GM12878 (cell line): ENCODE results near the gene EIF2B4. TPM values are rescaled to one million over a fixed set of nuclear protein-coding genes. Genes with fewer than 3 reads are reported as not detected.
A peak's percentile ranks its signal among the peaks of the same experiment; 100 is the strongest.

Experiments
- ATAC-seq: fragments of 200-7000 bp; cut with Tn5 transposase; 3 replicates; pipeline ENCODE4 v1.9.1; 2020; ENCODE audit warnings: mild to moderate bottlenecking, moderate library complexity
- BruUV-seq: library from RNA; stranded (reverse); fragments of 400-500 nt; replicated peaks from 2 replicates; lab custom pipeline; 2021; lab: Mats Ljungman, UMichigan
- CTCF ChIA-PET: fragments of 300-600 bp; sonication (Branson Sonifier 250); formaldehyde crosslinking; extraction: SDS; loops from one replicate; lab custom pipeline; 2021; ENCODE audit warnings: inconsistent platforms; lab: Yijun Ruan, JAX
- POLR2A ChIA-PET: fragments of 350-600 bp; formaldehyde crosslinking; extraction: SDS; loops from one replicate; lab custom pipeline; 2021; ENCODE audit warnings: inconsistent platforms; lab: Charles Lee
- RAD21 ChIA-PET: fragments of 300-600 bp; sonication (Branson Sonifier 250); formaldehyde crosslinking; loops from one replicate; lab custom pipeline; 2023; ENCODE audit warnings: antibody characterized with exemption; ENCODE audit not compliant: unreplicated experiment; lab: Charles Lee
- SMC1A ChIA-PET: fragments of 300-600 bp; sonication (Branson Sonifier 250); formaldehyde crosslinking; loops from one replicate; lab custom pipeline; 2023; ENCODE audit not compliant: unreplicated experiment, uncharacterized antibody; lab: Charles Lee
- DNase-seq: peaks from one replicate; pipeline ENCODE4 v3.0.0-alpha.2; 2011; ENCODE audit warnings: low read depth, low spot score
- FAIRE-seq: peaks from 3 replicates; lab custom pipeline; 2011; peaks lifted over from hg19 to GRCh38; lab: Jason Lieb, UNC
- H2AFZ ChIP-seq: 2 replicates; pipeline ENCODE4 v1.6.0; 2011; ENCODE audit warnings: low read depth, low read length, control low read depth; ENCODE audit not compliant: control insufficient read depth
- H3K27ac ChIP-seq: 2 replicates; pipeline ENCODE4 v1.5.1; 2011; ENCODE audit warnings: control low read depth; ENCODE audit not compliant: control insufficient read depth, insufficient read depth
- H3K27me3 ChIP-seq, 2 experiments: replicated peaks in 1 of 2; 2 replicates each; pipeline versions ENCODE4 v1.6.0 to v1.6.1; 2011; ENCODE audit warnings: low read length in 1 of 2; ENCODE audit not compliant: control insufficient read depth in 2 of 2, insufficient read depth in 2 of 2
- H3K36me3 ChIP-seq, 2 experiments: 2 replicates each; pipeline ENCODE4 v1.5.1; 2011; ENCODE audit warnings: low read length in 1 of 2; ENCODE audit not compliant: control insufficient read depth in 2 of 2, insufficient read depth in 2 of 2
- H3K4me1 ChIP-seq: 2 replicates; pipeline ENCODE4 v1.6.1; 2011; ENCODE audit warnings: mild to moderate bottlenecking, low read length, moderate library complexity, mixed read lengths; ENCODE audit not compliant: control insufficient read depth, insufficient read depth
- H3K4me2 ChIP-seq: 2 replicates; pipeline ENCODE4 v1.6.0; 2011; ENCODE audit warnings: control low read depth; ENCODE audit not compliant: control insufficient read depth, insufficient read depth
- H3K4me3 ChIP-seq: fragments of 200-600 bp; sonication (generic); 2 replicates; pipeline ENCODE4 v1.5.1; 2016
- H3K79me2 ChIP-seq: 2 replicates; pipeline ENCODE4 v1.6.0; 2011; ENCODE audit warnings: low read length; ENCODE audit not compliant: control insufficient read depth, insufficient read depth
- H3K9ac ChIP-seq: 2 replicates; pipeline ENCODE4 v1.8.0; 2011; ENCODE audit warnings: low read length, control low read depth, mixed read lengths; ENCODE audit not compliant: control insufficient read depth, insufficient read depth
- H3K9me3 ChIP-seq: replicated peaks from 3 replicates; pipeline ENCODE4 v1.5.1; 2011; ENCODE audit warnings: mild to moderate bottlenecking, low read length; ENCODE audit not compliant: control insufficient read depth, insufficient read depth
- H4K20me1 ChIP-seq: 2 replicates; pipeline ENCODE4 v1.6.0; 2011; ENCODE audit not compliant: control insufficient read depth, insufficient read depth
- GABPA ChIP-seq: IDR thresholded peaks from 2 replicates; pipeline ENCODE4 v1.6.1; 2014; ENCODE audit warnings: antibody characterized with exemption, low read depth, mild to moderate bottlenecking, inconsistent platforms
- POLR2A ChIP-seq: IDR thresholded peaks from 2 replicates; pipeline ENCODE4 v1.6.1; 2011; ENCODE audit warnings: low read depth, mild to moderate bottlenecking, low read length
- WGBS: methylation state at CpG from one replicate; pipeline ENCODE4 v1.1.6; 2016; ENCODE audit warnings: low lambda C conversion rate; ENCODE audit not compliant: insufficient replicate concordance, insufficient coverage; ENCODE audit errors: missing lambda C conversion rate; 5-methylcytosine and 5-hydroxymethylcytosine counted together
- in situ Hi-C: fragments of 300-500 bp; cut with MboI; formaldehyde crosslinking; loops from 9 replicates; pipeline ENCODE4 v1.14.3; 2018; ENCODE audit warnings: mixed read lengths
- intact Hi-C: fragments of 100-400 bp; cut with micrococcal nuclease; formaldehyde crosslinking; loops from one replicate; pipeline ENCODE4 v1.14.2; 2022; ENCODE audit not compliant: unreplicated experiment
- polyA plus RNA-seq, 11 experiments: library from polyadenylated mRNA; depleted of rRNA in 4 of 11; unstranded in 6 of 11; stranded (reverse) in 5 of 11; fragments of >200 nt; fragmentation: Nextera tagmentation in 4 of 11; fragmentation: Illumina TruSeq in 1 of 11; extraction: Ambion mirVana in 4 of 11; extraction: Trizol in 1 of 11; gene quantifications; 1 replicate in 1 of 11; 2 replicates in 10 of 11; pipeline versions ENCODE4 v1.2.1 to v1.2.3, GENCODE V29; 2011 to 2016; ENCODE audit warnings: inconsistent platforms in 2 of 11, missing spikeins in 2 of 11, low read depth in 1 of 11
- total RNA-seq, 4 experiments: library from RNA; depleted of rRNA in 3 of 4; stranded (reverse); fragments of >200 nt in 3 of 4; fragmentation: Illumina TruSeq in 1 of 4; extraction: Trizol in 1 of 4; gene quantifications; 2 replicates each; pipeline versions ENCODE4 v1.2.1 to v1.2.3, GENCODE V29; 2013 to 2021

EIF2B4 gene
- total and polyA plus RNA-seq, 10 of the 15 experiments (the other 5 are each of a cell fraction or from before 2014, with no cell fraction given): 13.4 to 53.9 (median 27.5) TPM

DNA sequence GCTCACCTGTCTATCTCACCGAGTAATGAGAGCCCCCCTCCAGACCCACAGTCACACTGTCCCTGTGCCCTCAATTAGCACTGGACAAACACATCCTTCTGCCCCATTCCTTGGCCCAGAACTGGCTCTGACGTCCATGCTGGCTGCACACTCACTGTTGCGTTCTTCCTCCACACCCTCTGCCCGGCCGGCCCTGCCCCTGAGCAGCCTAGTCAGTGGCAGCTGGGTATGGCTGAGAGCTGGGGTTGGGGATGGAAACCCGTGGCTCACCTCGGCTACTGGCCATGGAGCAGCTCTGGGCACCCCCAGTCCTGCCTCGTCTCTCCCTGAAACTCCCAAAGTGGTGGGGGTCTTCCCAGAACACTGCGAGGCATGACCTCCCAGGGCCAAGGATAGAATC, 55.4 kb downstream of the EIF2B4 start:
- no peak overlapping the region for H2AFZ ChIP-seq
- H3K36me3 ChIP-seq: peaks cover 0 to 6% of the 10 kb centered on the region in 2 experiments; a peak in 2 of 4 replicates
- BruUV-seq: no TSS peak
- H3K27me3 ChIP-seq: no peaks in the 10 kb centered on the region
- no peaks in the 10 kb centered on the region for H3K4me1 ChIP-seq
- 74% methylated on average over 9 of the region's 9 CpGs for WGBS
- H3K4me3 ChIP-seq: no peak overlapping the region
- intact Hi-C loops (no loop called here), in situ Hi-C loops (no loop called here)
- CTCF ChIA-PET: interaction anchor here (1.6 kb wide), 1 partner anchor 12 kb away, joined by 16 read pairs; no protein-coding TSS in a partner anchor
- POLR2A ChIA-PET: no interaction called here
- no peaks in the 10 kb centered on the region for H3K9me3 ChIP-seq
- H3K79me2 ChIP-seq: no peaks in the 10 kb centered on the region
- no peak overlapping the region for H3K27ac ChIP-seq
- no peak for FAIRE-seq
- DNase-seq: no peak
- no peak overlapping the region for H3K4me2 ChIP-seq
- RAD21 ChIA-PET: no interaction called here
- H4K20me1 ChIP-seq: no peaks in the 10 kb centered on the region
- no peak overlapping the region for H3K9ac ChIP-seq
- no peak for ATAC-seq
- TF ChIP-seq POLR2A (0 out of 2 replicates have a peak, but pooled peaks have one; percentile 29), GABPA (no peak)
- SMC1A ChIA-PET: interaction anchor here (0.6 to 1.2 kb wide), 2 partner anchors 8 to 488 kb away, joined by 3 to 4 read pairs; partner anchors contain the start of gene MPV17

Other genes starting within 250 kb of the EIF2B4 start
Only the 7 nearest of the 22 such genes appear.
- gene UCN, start 61.9 kb downstream of the EIF2B4 start, total RNA-seq (2014; rRNA removed): 1.6 and 2.2 TPM in 2 replicates
- 0.45 TPM in 1 of 2 replicates, not detected in the other for gene UCN, start 61.9 kb downstream of the EIF2B4 start, total RNA-seq (2014; rRNA removed; fragmentation: Illumina TruSeq; extraction: Trizol)
- gene UCN, start 61.9 kb downstream of the EIF2B4 start, total RNA-seq (2021): 1.1 and 2.0 TPM in 2 replicates
- 0.43 TPM in 1 of 2 replicates, not detected in the other for gene UCN, start 61.9 kb downstream of the EIF2B4 start, polyA plus RNA-seq (2011; rRNA removed)
- not detected in 2 replicates for gene UCN, start 61.9 kb downstream of the EIF2B4 start, polyA plus RNA-seq (2014; fragmentation: Illumina TruSeq; extraction: Trizol)
- under 1 TPM; 0.10 to 0.26 TPM for gene UCN, start 61.9 kb downstream of the EIF2B4 start, polyA plus RNA-seq (2014; fragmentation: Nextera tagmentation; extraction: Ambion mirVana)
- 2.6 and 2.8 TPM in 2 replicates for gene UCN, start 61.9 kb downstream of the EIF2B4 start, polyA plus RNA-seq (2014; rRNA removed)
- gene UCN, start 61.9 kb downstream of the EIF2B4 start, polyA plus RNA-seq (2016; fragmentation: Nextera tagmentation; extraction: Ambion mirVana): 1 to 10 TPM; 2.7 to 3.8 TPM
- gene MPV17, start 47.2 kb downstream of the EIF2B4 start, total RNA-seq (2014; rRNA removed): 95.3 and 98.9 TPM in 2 replicates
- 73.0 and 75.3 TPM in 2 replicates for gene MPV17, start 47.2 kb downstream of the EIF2B4 start, total RNA-seq (2014; rRNA removed; fragmentation: Illumina TruSeq; extraction: Trizol)
- gene MPV17, start 47.2 kb downstream of the EIF2B4 start, total RNA-seq (2021): 63.3 and 63.4 TPM in 2 replicates
- 103 and 126 TPM in 2 replicates for gene MPV17, start 47.2 kb downstream of the EIF2B4 start, polyA plus RNA-seq (2011; rRNA removed)
- gene MPV17, start 47.2 kb downstream of the EIF2B4 start, polyA plus RNA-seq (2014; fragmentation: Illumina TruSeq; extraction: Trizol): 116 and 123 TPM in 2 replicates
- gene MPV17, start 47.2 kb downstream of the EIF2B4 start, polyA plus RNA-seq (2014; fragmentation: Nextera tagmentation; extraction: Ambion mirVana): 10 to 100 TPM; 67.6 to 69.8 TPM
- 77.3 and 82.7 TPM in 2 replicates for gene MPV17, start 47.2 kb downstream of the EIF2B4 start, polyA plus RNA-seq (2014; rRNA removed)
- gene MPV17, start 47.2 kb downstream of the EIF2B4 start, polyA plus RNA-seq (2016; fragmentation: Nextera tagmentation; extraction: Ambion mirVana): 100 to 1,000 TPM; 116 to 143 TPM
- 75.7 and 79.5 TPM in 2 replicates for gene GTF3C2, start 13.6 kb downstream of the EIF2B4 start, total RNA-seq (2014; rRNA removed)
- 62.4 and 65.4 TPM in 2 replicates for gene GTF3C2, start 13.6 kb downstream of the EIF2B4 start, total RNA-seq (2014; rRNA removed; fragmentation: Illumina TruSeq; extraction: Trizol)
- gene GTF3C2, start 13.6 kb downstream of the EIF2B4 start, total RNA-seq (2021): 91.7 and 95.2 TPM in 2 replicates
- 86.0 and 105 TPM in 2 replicates for gene GTF3C2, start 13.6 kb downstream of the EIF2B4 start, polyA plus RNA-seq (2011; rRNA removed)
- 80.9 and 85.8 TPM in 2 replicates for gene GTF3C2, start 13.6 kb downstream of the EIF2B4 start, polyA plus RNA-seq (2014; fragmentation: Illumina TruSeq; extraction: Trizol)
- gene GTF3C2, start 13.6 kb downstream of the EIF2B4 start, polyA plus RNA-seq (2014; fragmentation: Nextera tagmentation; extraction: Ambion mirVana): 10 to 100 TPM; 45.9 to 59.0 TPM
- 64.3 and 69.3 TPM in 2 replicates for gene GTF3C2, start 13.6 kb downstream of the EIF2B4 start, polyA plus RNA-seq (2014; rRNA removed)
- 10 to 100 TPM; 84.9 to 98.7 TPM for gene GTF3C2, start 13.6 kb downstream of the EIF2B4 start, polyA plus RNA-seq (2016; fragmentation: Nextera tagmentation; extraction: Ambion mirVana)
- 113 and 114 TPM in 2 replicates for gene SNX17, start 278 bp upstream of the EIF2B4 start, total RNA-seq (2014; rRNA removed)
- 56.0 and 58.4 TPM in 2 replicates for gene SNX17, start 278 bp upstream of the EIF2B4 start, total RNA-seq (2014; rRNA removed; fragmentation: Illumina TruSeq; extraction: Trizol)
- 101 and 107 TPM in 2 replicates for gene SNX17, start 278 bp upstream of the EIF2B4 start, total RNA-seq (2021)
- 61.5 and 72.9 TPM in 2 replicates for gene SNX17, start 278 bp upstream of the EIF2B4 start, polyA plus RNA-seq (2011; rRNA removed)
- 52.5 and 62.1 TPM in 2 replicates for gene SNX17, start 278 bp upstream of the EIF2B4 start, polyA plus RNA-seq (2014; fragmentation: Illumina TruSeq; extraction: Trizol)
- 10 to 100 TPM in 1 of 2 experiments, 1 to 10 TPM in 1; 6.5 to 18.9 TPM for gene SNX17, start 278 bp upstream of the EIF2B4 start, polyA plus RNA-seq (2014; fragmentation: Nextera tagmentation; extraction: Ambion mirVana)
- 95.9 and 96.3 TPM in 2 replicates for gene SNX17, start 278 bp upstream of the EIF2B4 start, polyA plus RNA-seq (2014; rRNA removed)
- 100 to 1,000 TPM; 114 to 116 TPM for gene SNX17, start 278 bp upstream of the EIF2B4 start, polyA plus RNA-seq (2016; fragmentation: Nextera tagmentation; extraction: Ambion mirVana)
- gene ZNF513, start 10.4 kb upstream of the EIF2B4 start, total RNA-seq (2014; rRNA removed): 8.3 and 9.3 TPM in 2 replicates
- 6.4 and 7.8 TPM in 2 replicates for gene ZNF513, start 10.4 kb upstream of the EIF2B4 start, total RNA-seq (2014; rRNA removed; fragmentation: Illumina TruSeq; extraction: Trizol)
- 12.6 and 13.3 TPM in 2 replicates for gene ZNF513, start 10.4 kb upstream of the EIF2B4 start, total RNA-seq (2021)
- gene ZNF513, start 10.4 kb upstream of the EIF2B4 start, polyA plus RNA-seq (2011; rRNA removed): 3.8 and 6.8 TPM in 2 replicates
- gene ZNF513, start 10.4 kb upstream of the EIF2B4 start, polyA plus RNA-seq (2014; fragmentation: Illumina TruSeq; extraction: Trizol): 1.3 and 4.3 TPM in 2 replicates
- gene ZNF513, start 10.4 kb upstream of the EIF2B4 start, polyA plus RNA-seq (2014; fragmentation: Nextera tagmentation; extraction: Ambion mirVana): under 1 TPM; 0.06 to 0.18 TPM
- gene ZNF513, start 10.4 kb upstream of the EIF2B4 start, polyA plus RNA-seq (2014; rRNA removed): 16.4 and 17.0 TPM in 2 replicates
- 1 to 10 TPM; 3.5 TPM for gene ZNF513, start 10.4 kb upstream of the EIF2B4 start, polyA plus RNA-seq (2016; fragmentation: Nextera tagmentation; extraction: Ambion mirVana)
- 110 and 112 TPM in 2 replicates for gene PPM1G, start 39.3 kb upstream of the EIF2B4 start, total RNA-seq (2014; rRNA removed)
- 129 and 134 TPM in 2 replicates for gene PPM1G, start 39.3 kb upstream of the EIF2B4 start, total RNA-seq (2014; rRNA removed; fragmentation: Illumina TruSeq; extraction: Trizol)
- gene PPM1G, start 39.3 kb upstream of the EIF2B4 start, total RNA-seq (2021): 129 and 130 TPM in 2 replicates
- 47.0 and 68.8 TPM in 2 replicates for gene PPM1G, start 39.3 kb upstream of the EIF2B4 start, polyA plus RNA-seq (2011; rRNA removed)
- gene PPM1G, start 39.3 kb upstream of the EIF2B4 start, polyA plus RNA-seq (2014; fragmentation: Illumina TruSeq; extraction: Trizol): 163 and 171 TPM in 2 replicates
- 10 to 100 TPM; 78.5 to 81.1 TPM for gene PPM1G, start 39.3 kb upstream of the EIF2B4 start, polyA plus RNA-seq (2014; fragmentation: Nextera tagmentation; extraction: Ambion mirVana)
- gene PPM1G, start 39.3 kb upstream of the EIF2B4 start, polyA plus RNA-seq (2014; rRNA removed): 106 and 108 TPM in 2 replicates
- 100 to 1,000 TPM; 154 to 159 TPM for gene PPM1G, start 39.3 kb upstream of the EIF2B4 start, polyA plus RNA-seq (2016; fragmentation: Nextera tagmentation; extraction: Ambion mirVana)
- 35.0 and 40.4 TPM in 2 replicates for gene NRBP1, start 58.3 kb upstream of the EIF2B4 start, total RNA-seq (2014; rRNA removed)
- 53.3 and 53.4 TPM in 2 replicates for gene NRBP1, start 58.3 kb upstream of the EIF2B4 start, total RNA-seq (2014; rRNA removed; fragmentation: Illumina TruSeq; extraction: Trizol)
- 58.4 and 60.3 TPM in 2 replicates for gene NRBP1, start 58.3 kb upstream of the EIF2B4 start, total RNA-seq (2021)
- gene NRBP1, start 58.3 kb upstream of the EIF2B4 start, polyA plus RNA-seq (2011; rRNA removed): 116 and 136 TPM in 2 replicates
- gene NRBP1, start 58.3 kb upstream of the EIF2B4 start, polyA plus RNA-seq (2014; fragmentation: Illumina TruSeq; extraction: Trizol): 67.1 and 75.7 TPM in 2 replicates
- gene NRBP1, start 58.3 kb upstream of the EIF2B4 start, polyA plus RNA-seq (2014; fragmentation: Nextera tagmentation; extraction: Ambion mirVana): 1 to 10 TPM; 5.7 to 8.6 TPM
- 70.8 and 73.8 TPM in 2 replicates for gene NRBP1, start 58.3 kb upstream of the EIF2B4 start, polyA plus RNA-seq (2014; rRNA removed)
- 10 to 100 TPM; 87.7 to 99.7 TPM for gene NRBP1, start 58.3 kb upstream of the EIF2B4 start, polyA plus RNA-seq (2016; fragmentation: Nextera tagmentation; extraction: Ambion mirVana)